ENCODE results near the gene RNH1. TPM values are rescaled to one million over a fixed set of nuclear protein-coding genes. Genes with fewer than 3 reads are reported as not detected.

The RNH1 gene
- total and polyA plus RNA-seq, 10 of the 15 experiments (the other 5 are each of a cell fraction or from before 2014, with no cell fraction given) = 2.3 to 162 (median 72.1) TPM

- in situ Hi-C loops (cut with MboI) = no loop called here
- ATAC-seq (no peak), FAIRE-seq (no peak), DNase-seq (ENCODE audit: low read depth, low spot score) (no peak)
- 99% methylated on average over 4 of the region's 4 CpGs for WGBS (ENCODE audit: insufficient coverage, insufficient replicate concordance, low lambda C conversion rate, missing lambda C conversion rate)
- ChIA-PET RAD21 (ENCODE audit: unreplicated experiment) (no interaction called here), POLR2A (no interaction called here), CTCF (no interaction called here), SMC1A (ENCODE audit: uncharacterized antibody, unreplicated experiment) (no interaction called here)
- H3K4me2 ChIP-seq (ENCODE audit: control insufficient read depth, insufficient read depth) = no peak overlapping the region
- H3K27ac ChIP-seq (ENCODE audit: control insufficient read depth, insufficient read depth) = no peak overlapping the region
- intact Hi-C loops (cut with micrococcal nuclease; ENCODE audit: unreplicated experiment) = no loop called here
- no peak overlapping the region for H3K9ac ChIP-seq (ENCODE audit: control insufficient read depth, insufficient read depth, low read length)
- H3K4me1 ChIP-seq (ENCODE audit: control insufficient read depth, insufficient read depth, low read length) = peaks cover 3% of the 10 kb centered on the region; the same call in 1 of the 2 replicates
- no peaks in the 10 kb centered on the region for H3K9me3 ChIP-seq (replicated peaks; ENCODE audit: control insufficient read depth, insufficient read depth, low read length)
- no peaks in the 10 kb centered on the region for H3K27me3 ChIP-seq (replicated peaks in 1 of 2; ENCODE audit: control insufficient read depth in 2 of 2, insufficient read depth in 2 of 2, low read length in 1 of 2)
- no peak overlapping the region for H2AFZ ChIP-seq (ENCODE audit: control insufficient read depth, low read depth, low read length)
- H3K4me3 ChIP-seq = no peak overlapping the region
- no peaks in the 10 kb centered on the region for H4K20me1 ChIP-seq (ENCODE audit: control insufficient read depth, insufficient read depth)
- peaks cover 0 to 3% of the 10 kb centered on the region in 2 experiments; a peak in 1 of 4 replicates for H3K36me3 ChIP-seq (ENCODE audit: control insufficient read depth in 2 of 2, insufficient read depth in 2 of 2, low read length in 1 of 2)
- no peaks in the 10 kb centered on the region for H3K79me2 ChIP-seq (ENCODE audit: control insufficient read depth, insufficient read depth, low read length)
- BruUV-seq (replicated peaks) = no TSS peak
- TF ChIP-seq ZBTB40 (IDR thresholded peaks at IDR 0.05; ENCODE audit: borderline replicate concordance) (no peak), DPF2 (IDR thresholded peaks at IDR 0.05) (no peak), IRF3 (IDR thresholded peaks at IDR 0.05) (no peak), MAX (IDR thresholded peaks at IDR 0.05; ENCODE audit: low read depth, low read length) (no peak), BCL3 (IDR thresholded peaks at IDR 0.05; ENCODE audit: borderline replicate concordance, insufficient read depth, low read depth, low read length, poor library complexity, severe bottlenecking) (no peak), USF1 (IDR thresholded peaks at IDR 0.05; ENCODE audit: borderline replicate concordance, extremely low read length, insufficient read depth, low read depth, low read length) (no peak), E4F1 (IDR thresholded peaks at IDR 0.05; ENCODE audit: borderline replicate concordance, partially characterized antibody) (no peak), JUND (IDR thresholded peaks at IDR 0.05; ENCODE audit: low read depth, low read length) (no peak), TCF12 (IDR thresholded peaks at IDR 0.05; ENCODE audit: low read depth, low read length) (no peak), RUNX3 (IDR thresholded peaks at IDR 0.05; ENCODE audit: low read length) (no peak), SIX5 (IDR thresholded peaks at IDR 0.05; ENCODE audit: low read depth, low read length, severe bottlenecking) (no peak)
These were observed 9.4 kb upstream of the RNH1 start for GRCh38 chr11:516400-516799.
